Stimulated activated naive CD8-positive, alpha-beta T cell treated with anti-CD3 and anti-CD28 coated beads, Interleukin-15, Interleukin-2, amounts not matched to agents 100 U/mL and 50 U/mL, for 24 hours (primary cell): ENCODE measurements around the gene BCL11B.
"Not testable (repeated sequence)": the region's sequence is repeated elsewhere in the genome, so short reads cannot be mapped to it uniquely, and the experiment has no call there.

Experiments
- ATAC-seq: fragments of 150-1000 bp; cut with Tn5 transposase; one replicate; pipeline ENCODE4 v1.10.0; 2021
- DNase-seq: peaks from one replicate; pipeline ENCODE4 v3.0.0; 2021

BCL11B gene

DNA sequence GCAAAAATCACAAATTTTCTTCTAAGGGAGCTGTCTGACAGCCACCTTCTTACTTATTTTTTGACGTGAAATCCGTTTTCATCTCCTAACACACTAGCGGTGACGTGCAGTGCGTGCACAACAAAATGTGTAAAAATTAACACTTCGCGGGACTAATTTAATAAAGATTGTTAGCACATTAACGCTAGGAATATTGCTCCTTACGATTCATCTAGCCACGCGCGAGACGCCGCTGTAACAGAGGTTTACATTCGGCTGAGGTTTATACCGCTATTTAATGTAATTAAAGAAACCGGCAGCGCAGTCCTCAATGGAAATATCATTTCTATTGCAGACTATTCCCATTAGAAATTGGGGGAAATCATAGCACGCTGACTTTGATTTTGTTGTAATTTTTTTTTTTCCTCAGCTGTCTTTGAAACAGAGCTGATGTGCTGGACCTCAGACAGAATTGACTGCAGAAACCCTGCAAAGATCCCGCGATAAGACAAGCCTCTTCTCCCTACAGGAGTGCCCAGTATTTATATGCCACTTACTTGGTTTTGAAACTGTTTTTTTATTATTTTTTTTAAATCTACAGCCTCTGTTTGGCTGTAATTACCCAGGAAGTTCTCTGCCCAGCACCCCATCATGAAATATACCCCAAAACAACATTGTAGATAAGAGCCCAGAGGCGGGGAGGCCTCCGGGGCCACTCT is 31.2 kb downstream of the BCL11B start:
- DNase-seq: no peak
- ATAC-seq: no peak

DNA sequence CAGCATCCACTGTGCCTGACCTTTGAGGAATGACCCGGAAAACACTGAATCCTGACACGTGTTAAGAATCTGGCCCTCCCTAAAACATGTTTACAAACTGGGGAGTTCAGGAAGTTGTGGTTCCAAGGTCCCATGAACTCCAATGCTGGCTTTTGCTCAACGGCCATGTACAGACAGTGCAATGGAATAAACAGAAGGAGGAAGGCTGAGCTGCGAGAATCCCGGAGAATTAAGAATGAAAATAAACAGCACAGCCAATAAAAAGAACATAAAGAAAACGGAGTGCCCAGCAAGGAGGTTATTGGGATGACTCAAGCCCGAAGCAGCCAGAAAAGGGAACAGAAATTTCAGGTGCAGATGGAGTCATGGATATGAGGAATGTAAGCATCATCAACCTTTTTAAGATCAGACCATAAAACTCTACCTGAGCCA is 32.3 kb downstream of the BCL11B start:
- ATAC-seq (no peak), DNase-seq (no peak)

DNA sequence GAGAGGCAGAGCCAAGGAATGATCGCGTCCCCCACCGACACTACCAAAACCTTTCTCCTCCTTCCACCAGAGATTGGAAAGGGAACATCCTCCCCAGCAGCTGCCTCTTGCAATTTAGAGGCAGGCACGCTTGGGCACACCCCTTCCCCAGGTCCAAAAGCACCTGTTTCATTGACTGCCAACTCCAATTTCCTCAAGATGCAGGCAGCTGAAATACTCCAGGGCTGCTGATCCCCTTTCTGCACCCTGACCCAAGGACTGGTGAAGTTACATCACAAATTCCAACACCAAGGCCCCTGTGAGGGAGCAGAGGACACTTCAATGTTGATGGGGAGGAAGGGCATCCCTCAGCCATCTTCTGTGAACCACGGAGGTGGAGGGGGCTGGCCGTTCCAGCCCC is 33.8 kb downstream of the BCL11B start:
- no peak for DNase-seq
- no peak for ATAC-seq

DNA sequence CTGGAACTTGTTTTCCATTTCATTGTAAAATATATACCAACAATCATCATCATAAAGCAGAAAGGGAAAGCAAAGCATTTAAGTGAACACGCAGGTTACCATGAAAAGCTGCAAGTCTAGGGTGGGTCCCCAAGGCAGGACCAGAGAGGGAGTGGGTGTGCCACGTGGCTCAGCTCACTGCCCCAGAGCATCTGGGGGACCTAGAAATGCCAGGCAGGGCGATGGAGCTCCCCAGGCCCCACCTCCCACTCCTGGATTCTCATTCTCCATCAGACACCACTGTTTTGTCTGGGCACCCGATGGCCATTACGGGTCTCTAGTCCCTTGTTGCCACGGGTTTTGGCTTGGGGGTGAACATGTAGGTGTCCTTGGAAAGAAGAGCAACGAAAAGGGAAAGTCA is 34.7 kb downstream of the BCL11B start:
- ATAC-seq (no peak), DNase-seq (no peak)

DNA sequence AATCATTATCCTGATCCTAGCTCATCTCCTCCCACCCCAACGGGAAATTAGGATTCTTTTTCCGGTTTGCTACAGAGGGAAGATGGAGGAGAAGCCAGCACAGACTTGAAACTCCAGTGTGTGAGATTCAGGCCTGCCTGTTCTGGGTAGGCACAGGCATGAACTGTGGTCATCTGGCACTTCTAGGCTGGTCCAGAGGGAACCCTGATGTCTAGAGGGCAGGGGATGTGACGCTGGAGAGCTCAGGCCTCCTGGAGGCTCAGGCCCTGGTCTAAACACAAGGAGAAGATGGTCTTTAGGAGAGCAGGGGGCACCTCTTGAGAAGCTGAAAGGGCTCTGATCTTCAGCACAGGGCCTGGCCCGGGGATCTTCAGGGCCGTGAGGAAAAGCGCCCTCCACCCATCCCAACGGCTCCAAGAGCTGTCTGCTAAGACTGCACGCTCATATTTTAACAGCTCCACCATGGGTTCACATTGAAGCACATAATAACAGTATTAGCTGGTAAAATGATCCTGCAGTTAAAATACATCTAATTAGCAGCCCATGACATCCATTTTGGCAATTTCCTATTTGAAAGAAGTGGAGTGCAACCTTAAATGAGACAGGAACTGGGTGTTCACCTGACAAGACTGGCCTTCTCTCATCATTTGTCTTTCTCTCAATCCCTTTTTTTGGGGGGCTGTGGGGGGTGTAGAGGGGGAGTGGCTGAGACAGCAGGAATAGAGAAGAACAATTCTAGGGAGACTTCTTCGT is 35.4 kb downstream of the BCL11B start:
- no peak for ATAC-seq
- no peak for DNase-seq

DNA sequence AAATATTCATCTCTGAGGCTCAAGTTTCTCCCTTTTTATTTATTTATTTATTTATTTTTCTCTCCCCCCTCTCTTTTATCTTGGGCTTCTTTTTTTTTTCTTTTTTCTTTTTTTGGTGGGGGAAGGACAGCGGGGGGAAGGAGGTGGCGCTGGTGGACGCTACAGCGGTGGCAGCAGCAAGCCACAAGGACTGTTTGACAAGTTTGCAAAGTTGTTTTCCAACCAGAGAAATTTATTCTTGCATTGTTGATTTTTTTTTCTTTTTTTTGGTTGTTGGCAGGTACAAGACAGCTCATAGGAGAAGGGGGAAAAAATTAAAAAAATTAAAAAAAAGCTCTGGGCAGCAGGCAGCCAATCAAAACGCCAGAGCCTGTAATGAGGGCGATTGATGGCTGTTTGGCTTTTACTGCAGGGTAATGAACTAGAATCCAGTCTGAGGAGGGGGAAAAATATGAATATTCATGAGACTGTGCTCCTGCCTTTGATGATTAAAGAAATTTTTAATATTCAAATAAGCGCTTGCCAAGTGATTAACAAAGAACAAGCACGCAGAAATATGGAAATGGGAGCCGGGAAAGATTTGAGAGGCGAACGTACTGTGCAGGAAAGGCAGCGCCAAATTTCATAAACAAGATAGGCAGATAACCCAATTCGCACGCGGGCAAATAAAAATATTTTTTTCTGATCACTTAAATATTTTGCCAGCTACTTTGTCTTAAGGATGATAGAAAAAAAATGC is 36.2 kb downstream of the BCL11B start:
- ATAC-seq (no peak), DNase-seq (no peak)

DNA sequence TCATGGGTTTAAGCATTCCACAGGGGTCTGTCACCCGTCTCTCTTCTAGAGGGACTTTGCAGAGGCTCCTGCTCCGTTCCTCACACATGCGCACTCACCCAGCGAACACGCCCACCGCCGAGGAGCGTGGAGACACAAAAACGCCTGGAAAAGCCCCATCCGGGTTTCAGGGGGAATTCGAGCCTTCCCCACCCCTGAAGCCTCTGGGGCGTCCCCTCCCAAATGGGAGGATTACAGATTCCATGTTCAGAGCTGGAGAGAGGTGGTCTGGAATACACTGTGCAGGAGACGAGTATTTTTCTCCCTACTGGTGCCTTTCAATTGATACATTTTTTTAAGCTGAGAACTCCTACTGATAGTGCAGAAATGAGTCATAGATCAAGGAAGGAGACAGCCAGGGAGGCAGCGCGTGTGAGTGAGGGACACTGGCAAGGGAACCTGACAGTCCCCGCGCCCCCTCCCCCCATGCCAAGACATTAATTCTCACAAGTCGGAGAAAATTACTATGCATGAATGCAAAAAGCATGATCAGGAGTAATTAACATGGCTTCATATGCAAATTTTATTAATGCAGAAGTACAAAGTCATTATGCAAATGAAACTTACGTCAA is 36.9 kb downstream of the BCL11B start:
- peak; percentile 83 for DNase-seq
- peak; percentile 52 for ATAC-seq

DNA sequence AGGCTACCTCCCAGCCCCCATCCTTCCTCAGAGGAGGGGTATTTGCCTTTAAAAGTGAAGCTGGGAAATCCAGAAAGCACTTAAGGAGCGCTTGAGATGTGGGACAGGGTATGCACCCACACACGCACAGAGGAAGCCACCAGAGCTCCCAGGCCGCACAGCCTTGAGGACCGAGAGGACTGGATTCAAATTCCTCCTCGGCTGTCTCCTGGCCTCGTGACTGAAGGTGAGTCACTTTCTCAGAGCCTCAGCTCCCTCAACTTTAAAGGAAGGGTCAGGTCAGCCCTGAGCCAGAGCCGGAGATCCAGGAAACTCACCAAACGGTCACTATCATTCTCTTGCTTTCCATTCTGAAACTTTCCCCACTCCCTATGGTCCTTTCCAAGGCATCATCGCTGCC is 37.6 kb downstream of the BCL11B start:
- ATAC-seq: no peak

DNA sequence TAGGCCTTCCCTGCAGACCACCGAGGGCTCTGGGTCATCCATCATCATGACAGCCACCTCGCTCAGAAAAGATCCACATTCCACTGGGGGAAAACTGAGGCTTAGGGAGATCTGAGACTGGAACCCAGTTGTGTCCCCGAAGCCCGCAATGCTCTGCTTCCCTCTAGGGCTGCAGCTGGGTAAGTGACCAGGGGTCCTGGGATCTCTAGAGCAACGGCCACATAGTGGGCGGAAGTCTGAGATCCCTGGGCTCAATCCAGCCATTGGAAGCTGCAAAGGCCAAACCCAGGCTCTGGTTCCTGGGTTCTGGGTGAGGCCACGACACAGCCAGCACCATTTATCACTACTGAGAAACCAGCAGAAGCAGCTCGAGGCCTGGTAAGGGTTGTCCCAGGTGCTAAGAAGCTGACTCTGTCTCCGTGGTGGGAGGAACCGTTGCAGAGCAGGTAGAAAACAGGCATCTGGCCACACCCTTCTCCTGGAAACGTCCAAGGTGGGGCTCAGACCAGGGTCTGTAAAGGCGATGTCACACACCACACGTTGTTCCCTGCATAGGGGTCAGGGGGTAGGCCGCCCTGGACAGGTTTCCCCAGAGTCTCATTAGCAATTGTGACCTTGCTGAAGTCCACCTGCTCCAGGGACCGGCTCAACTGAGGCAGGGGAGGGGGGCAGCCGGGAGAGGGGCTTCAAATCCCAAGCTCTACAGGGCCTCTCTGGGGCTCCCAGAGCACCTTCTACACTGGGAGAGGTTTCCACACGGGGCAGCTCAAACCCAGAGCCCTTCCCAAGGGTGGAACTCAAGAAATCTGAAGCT is 38.6 kb downstream of the BCL11B start:
- ATAC-seq (no peak), DNase-seq (no peak)

More for the DNA sequence above, 37.6 kb downstream of the BCL11B start:
- no peak for DNase-seq

DNA sequence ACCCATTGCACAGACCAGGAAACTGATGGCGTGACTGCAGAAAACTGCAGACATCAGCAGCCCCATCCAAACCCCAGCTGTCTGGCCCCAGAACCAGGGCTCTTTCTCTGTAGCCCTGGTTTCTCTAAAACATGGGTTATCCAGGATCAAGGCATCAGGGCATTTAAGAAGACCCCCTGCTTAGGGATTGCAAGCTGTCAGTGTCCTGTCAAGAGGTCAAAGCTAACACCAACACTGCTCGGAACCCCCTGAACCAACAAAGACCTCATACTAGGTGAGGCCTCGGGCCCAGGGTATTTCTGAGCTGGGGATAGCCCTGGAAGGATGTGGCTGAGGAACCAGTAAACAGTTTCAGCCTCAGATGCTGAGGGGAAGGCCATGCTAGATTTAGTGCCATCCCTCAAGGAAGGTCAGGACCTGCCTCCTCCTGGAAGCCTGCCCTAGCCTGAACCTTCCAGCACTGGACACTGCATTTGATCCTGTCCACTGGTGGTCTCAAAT is 39.2 kb downstream of the BCL11B start:
- DNase-seq (no peak), ATAC-seq (no peak)

DNA sequence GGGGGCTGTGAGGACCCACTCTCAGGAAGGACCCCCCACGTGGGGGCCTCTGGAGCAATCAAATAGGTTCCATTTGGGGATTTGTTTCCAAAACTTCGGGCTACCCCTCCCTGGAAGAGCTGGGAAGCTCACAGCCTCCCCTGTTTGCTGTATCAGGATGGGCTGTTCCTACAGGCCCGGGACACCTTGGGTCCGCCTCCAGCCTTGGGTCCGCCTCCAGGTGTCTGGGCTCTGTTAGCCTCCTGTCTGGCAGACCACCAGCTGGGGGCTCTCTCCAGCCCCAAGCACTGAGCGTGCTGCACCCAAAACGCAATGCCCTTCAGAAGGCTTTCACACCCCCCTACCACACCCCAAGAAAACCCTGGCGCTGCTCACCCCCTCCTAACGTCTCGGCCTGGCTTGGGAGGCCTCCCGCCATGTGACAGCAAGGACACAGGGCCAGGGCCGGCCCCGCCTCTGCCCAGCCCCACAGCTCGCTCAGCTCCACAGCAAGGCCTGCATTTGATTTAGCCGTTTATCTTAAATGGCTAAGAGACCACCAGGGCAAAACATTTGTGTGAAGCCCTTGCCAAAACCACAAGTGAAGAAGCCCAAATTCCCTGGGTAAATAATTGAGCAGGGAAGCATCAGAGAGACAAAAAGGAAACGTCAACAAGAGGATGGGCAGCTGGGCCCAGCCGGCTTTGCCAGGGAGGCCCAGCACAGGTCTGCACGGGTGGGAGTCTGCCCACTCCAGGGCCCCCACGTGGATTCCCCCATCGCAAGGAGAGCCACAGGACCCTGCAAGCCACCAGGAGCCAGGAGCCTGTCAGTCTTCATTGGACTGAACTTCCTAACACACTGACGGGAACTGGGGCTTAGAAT is 39.9 kb downstream of the BCL11B start:
- DNase-seq: peak; percentile 53
- ATAC-seq: peak; percentile 38

DNA sequence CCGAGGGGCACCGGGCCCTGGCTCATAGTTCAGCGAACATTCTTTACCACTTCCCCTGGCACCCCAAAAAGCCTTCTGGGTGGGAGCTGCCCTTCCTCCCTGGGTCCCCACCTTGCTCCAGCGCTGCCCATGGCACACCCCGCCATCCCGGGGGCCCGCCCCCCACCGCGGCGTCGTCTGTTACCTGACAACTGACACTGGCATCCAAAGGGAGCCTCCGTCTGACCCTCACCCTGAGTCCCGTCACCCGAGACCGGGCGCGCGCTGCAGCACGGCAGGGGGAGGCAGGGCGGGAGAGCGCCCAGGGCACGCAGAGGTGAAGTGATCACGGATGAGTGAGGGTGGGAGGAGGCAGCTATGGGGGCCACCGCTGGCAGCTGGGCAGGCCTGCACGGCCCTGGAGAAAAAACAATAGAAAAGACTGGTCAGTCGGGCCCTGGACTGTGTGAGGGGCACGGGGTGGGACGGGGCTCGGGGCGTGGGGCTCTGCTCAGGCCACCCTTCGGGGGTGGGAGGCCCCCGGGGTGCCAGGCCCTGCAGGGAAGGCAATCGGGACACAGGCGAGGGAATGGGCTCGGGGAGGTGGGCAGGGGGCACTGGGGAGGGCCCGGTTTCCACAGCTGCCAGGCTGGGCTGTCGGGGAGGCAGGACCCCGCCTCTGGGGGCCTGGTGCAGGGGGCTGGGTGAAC is 40.7 kb downstream of the BCL11B start:
- ATAC-seq (no peak), DNase-seq (no peak)

DNA sequence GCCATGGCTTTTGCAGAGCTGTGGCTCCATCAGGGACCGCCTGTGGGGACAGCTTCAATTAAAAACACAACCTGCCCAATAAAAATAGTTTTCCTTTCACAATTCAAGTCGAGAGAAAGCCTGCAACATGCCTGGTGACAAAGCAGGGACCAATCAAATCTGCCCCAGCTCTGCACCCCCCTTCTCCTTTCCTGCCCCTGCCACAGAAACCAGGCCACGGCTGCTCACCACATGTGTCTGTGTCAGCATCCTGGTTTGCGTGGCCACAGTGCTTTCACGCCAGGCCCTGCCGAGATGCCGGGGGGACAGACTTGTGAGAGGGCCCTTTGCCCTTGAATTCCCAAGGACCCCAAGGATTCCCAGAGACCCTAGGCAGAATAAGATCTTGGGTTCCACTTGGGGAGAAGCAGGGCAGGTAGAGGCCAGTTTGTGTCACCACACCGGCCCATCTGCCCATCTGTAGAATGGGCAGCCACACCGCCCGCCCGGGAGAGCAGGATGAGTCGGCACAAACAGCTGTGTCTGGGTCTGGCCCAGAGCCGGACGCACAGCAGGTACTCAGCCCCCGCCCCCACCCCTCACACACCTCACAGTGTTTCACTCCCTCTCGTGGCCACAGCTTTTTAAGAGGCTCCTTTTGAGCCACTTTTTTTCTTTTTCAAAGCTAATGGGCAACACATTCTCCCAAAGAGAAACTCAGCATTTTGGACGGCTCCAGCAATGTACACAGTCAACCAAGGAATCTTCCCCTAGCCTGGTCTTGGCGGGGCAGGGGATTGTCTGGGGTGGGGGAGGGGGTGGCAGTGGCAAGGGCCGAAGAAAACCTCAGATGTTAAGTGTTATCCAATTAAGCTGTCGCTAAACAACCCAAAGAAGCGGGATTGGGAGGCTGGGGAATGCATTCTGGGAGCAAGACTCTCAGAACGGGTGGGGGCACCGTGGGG is 41.5 kb downstream of the BCL11B start:
- DNase-seq (peak; percentile 78), ATAC-seq (peak; percentile 31)

DNA sequence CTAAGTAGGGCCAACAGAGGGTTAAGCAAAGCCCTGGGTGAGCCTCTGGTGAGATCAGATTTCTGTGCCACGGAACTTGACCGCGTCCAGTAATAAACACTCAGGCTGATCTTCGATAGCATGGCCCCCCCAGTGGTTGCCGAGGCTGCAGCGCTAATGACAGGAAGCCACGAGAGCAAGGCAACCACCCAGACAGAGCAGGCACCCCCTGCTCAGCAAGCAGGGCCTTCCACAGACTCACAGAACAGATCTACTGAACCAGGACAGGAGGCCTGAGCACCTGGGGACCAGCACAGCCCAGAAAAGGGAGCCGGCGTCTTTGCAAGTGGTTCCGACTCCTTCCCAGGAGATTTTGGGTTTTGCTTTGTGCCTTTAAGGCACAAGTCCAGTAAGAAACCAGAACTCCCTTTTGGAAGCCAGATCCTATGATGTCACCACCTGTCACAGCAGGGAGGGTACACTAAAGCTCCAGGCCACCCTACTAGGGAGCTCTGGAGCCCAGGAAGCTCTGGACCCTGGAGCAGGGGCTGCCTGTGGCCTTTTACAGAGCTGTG is 42.3 kb downstream of the BCL11B start:
- ATAC-seq (no peak), DNase-seq (no peak)

DNA sequence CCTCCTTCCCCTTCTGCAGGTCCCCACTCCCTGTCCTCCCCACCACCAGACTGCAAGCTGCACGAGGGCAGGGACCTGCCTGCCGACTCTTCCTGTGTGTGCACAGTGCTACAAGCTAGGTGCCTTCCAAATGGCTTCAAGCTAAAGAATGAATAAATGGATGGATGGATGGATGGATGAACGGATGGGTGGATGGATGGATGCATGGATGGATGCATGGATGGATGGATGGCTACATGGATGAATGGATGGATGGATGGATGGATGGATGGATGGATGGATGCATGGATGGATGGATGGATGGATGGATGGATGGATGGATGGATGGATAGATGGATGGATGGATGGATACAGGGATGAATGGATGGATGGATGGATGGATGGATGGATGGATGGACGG is 43.2 kb downstream of the BCL11B start:
- DNase-seq: not testable (repeated sequence)

DNA sequence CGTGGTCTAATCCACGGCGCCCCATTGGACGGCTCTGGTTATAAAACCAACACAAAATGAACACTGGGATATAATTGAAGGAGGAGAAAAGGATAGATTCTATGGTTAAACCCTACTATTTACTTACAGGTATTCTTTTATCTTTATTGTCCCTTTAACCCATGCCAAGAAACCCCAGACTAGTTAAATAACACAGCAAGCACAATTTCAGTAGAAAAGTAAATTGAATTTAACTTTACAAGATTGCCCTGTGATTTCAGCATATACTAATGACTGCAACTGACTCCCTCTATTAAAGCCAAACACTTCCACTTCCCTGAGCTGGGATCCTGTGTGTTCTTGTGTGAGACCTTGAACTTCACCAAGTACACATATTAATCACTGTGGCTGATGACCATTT is 45.3 kb downstream of the BCL11B start:
- DNase-seq (no peak), ATAC-seq (peak; percentile 15)

More for the DNA sequence above, 43.2 kb downstream of the BCL11B start:
- not testable (repeated sequence) for ATAC-seq

DNA sequence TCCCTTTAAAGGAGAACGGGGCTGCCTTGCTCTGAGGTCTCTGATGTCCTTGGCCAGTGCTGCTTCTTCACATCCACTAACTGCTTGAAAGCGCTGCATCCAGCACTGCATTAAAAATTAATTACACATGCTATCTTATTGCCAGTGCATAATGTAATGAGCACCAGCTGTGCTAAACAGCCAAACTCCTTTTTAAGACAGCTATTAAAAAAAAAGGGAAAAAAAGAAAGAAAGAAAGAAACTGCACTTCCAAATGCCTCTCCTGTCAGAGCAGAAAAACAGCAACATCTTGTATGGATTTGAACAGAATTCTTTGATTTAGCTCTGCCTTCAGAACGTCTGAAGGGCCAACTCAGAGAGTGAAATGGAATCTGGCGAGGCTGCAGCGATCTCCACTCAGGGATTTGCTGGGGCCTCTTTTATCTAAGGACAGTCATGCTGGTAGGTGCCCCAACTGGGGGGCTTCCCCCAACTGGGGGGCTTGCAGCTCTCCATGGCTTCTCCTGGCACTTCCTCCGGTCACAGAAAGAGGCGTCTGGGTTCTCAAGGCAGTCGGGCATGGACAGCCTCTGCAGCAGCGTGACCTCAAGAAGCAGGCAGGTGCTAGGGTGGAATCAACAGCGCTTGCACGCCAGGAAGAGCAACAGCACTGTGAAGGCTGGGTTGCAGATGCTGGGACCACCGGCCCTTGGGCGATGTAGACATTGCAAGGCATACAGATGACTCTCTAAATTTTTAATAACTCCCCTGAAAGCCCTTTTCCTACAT is 46.4 kb downstream of the BCL11B start:
- ATAC-seq (no peak), DNase-seq (no peak)

DNA sequence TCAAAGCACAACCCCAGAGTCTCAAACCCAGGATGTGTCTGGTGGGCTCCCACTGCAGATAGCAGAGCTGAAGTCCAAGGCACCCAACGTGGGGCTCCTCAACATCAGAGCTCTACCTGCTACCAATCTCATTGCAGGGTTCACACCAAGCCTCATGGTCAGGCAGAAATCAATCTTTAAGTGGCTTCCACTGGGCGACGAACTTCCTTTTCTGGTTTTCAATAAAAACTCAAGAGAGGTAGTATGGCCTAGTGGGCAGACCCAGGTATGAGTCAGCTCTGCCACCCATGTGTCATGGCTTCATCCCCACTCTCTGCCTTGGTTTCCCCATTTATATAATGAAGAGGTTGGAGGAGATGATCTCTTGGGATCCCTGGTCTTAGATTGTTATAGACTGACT is 47.0 kb downstream of the BCL11B start:
- ATAC-seq (peak; percentile 7), DNase-seq (no peak)
